Measurements from ENCODE around the gene OBSL1. TPM values are rescaled to one million over a fixed set of nuclear protein-coding genes. Genes with fewer than 3 reads are reported as not detected.

OBSL1 gene
- total and polyA plus RNA-seq, 4 donors = 34.0 to 75.2 (median 64.0) TPM

DNA sequence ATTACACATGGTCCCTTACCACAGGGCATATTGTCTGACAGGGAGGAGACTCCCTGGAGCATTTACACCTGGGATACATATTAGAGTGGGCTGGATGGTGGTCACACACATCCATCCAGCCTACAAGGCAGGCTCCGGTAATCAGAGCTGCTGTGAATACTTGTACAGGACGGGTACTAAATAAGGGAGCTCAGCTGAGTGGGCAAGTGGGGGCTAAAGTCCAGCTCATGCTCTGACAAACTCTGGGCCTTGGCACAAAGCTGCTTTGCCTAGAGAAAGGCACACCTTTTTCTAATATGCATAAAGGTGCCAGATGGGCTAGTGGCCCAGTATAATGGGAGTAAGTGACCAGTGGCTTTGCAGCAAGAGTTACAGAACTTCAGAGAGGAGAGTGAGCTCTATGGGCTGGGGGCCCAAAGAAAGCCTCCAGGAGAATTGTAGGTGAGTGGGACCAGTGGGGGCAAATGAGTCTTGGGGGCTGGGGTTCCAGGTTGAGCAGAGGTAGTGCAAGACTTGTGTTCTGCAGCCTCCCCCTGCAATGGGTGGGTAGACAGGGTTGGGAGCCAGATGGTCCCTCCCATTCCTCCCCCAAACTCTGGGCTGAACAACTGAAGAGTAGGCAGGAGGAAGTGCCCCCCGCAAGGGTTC is 25.9 kb downstream of the OBSL1 start:
- TF ChIP-seq, protein P1, sequence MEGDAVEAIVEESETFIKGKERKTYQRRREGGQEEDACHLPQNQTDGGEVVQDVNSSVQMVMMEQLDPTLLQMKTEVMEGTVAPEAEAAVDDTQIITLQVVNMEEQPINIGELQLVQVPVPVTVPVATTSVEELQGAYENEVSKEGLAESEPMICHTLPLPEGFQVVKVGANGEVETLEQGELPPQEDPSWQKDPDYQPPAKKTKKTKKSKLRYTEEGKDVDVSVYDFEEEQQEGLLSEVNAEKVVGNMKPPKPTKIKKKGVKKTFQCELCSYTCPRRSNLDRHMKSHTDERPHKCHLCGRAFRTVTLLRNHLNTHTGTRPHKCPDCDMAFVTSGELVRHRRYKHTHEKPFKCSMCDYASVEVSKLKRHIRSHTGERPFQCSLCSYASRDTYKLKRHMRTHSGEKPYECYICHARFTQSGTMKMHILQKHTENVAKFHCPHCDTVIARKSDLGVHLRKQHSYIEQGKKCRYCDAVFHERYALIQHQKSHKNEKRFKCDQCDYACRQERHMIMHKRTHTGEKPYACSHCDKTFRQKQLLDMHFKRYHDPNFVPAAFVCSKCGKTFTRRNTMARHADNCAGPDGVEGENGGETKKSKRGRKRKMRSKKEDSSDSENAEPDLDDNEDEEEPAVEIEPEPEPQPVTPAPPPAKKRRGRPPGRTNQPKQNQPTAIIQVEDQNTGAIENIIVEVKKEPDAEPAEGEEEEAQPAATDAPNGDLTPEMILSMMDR (IDR thresholded peaks at IDR 0.05; ENCODE audit: control extremely low read depth, extremely low read depth) = no peak
- 86 to 88% methylated on average over 3 of the region's 3 CpGs for WGBS, 2 donors
- Histone ChIP-seq H3K27me3 (ENCODE audit: control insufficient read depth in 3 of 3, insufficient read depth in 3 of 3, low read length in 2 of 3) (no peaks in the 10 kb centered on the region), H3K4me3 (no peak overlapping the region), H3K9me3 (ENCODE audit: control insufficient read depth in 4 of 4, insufficient read depth in 3 of 4, low read length in 3 of 4) (no peaks in the 10 kb centered on the region), H3K9ac (ENCODE audit: insufficient read depth in 1 of 2, low read length in 2 of 2) (no peak overlapping the region), H3K4me1 (ENCODE audit: control insufficient read depth in 5 of 5, insufficient read depth in 5 of 5, low read length in 5 of 5) (peaks cover 0 to 27% (median 6%) of the 10 kb centered on the region in 5 donors), H3K36me3 (ENCODE audit: control insufficient read depth in 4 of 4, insufficient read depth in 4 of 4, low read length in 4 of 4) (peaks cover 0 to 12% (median 7%) of the 10 kb centered on the region in 4 donors), H3K27ac (ENCODE audit: low read depth in 1 of 2, low read length in 1 of 2) (no peak overlapping the region)
- DNase-seq (no peak), ATAC-seq (ENCODE audit: insufficient read depth, low FRiP score) (no peak)

DNA sequence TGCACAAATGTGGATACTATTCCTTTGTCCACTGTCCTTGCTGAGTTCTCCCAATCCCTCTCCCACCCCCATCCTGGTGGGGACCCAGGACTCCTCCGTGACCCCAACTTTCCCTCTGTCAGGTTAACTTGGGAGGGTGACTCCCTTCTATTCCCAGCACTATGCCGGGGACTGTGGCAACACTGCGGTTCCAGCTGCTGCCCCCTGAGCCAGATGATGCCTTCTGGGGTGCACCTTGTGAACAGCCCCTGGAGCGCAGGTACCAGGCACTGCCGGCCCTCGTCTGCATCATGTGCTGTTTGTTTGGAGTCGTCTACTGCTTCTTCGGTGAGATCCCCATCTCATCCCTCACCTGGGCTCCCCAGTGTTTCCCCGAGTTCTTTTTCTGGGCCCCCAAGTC is 26.8 kb downstream of the OBSL1 start:
- Histone ChIP-seq H3K27ac (ENCODE audit: low read depth in 1 of 2, low read length in 1 of 2) (no peak overlapping the region), H3K4me1 (ENCODE audit: control insufficient read depth in 5 of 5, insufficient read depth in 5 of 5, low read length in 5 of 5) (peaks cover 0 to 27% (median 6%) of the 10 kb centered on the region in 5 donors), H3K4me3 (no peak overlapping the region), H3K36me3 (ENCODE audit: control insufficient read depth in 4 of 4, insufficient read depth in 4 of 4, low read length in 4 of 4) (peaks cover 0 to 12% (median 10%) of the 10 kb centered on the region in 4 donors), H3K9ac (ENCODE audit: insufficient read depth in 1 of 2, low read length in 2 of 2) (peak overlapping the region; percentile 26 to 59), H3K9me3 (ENCODE audit: control insufficient read depth in 4 of 4, insufficient read depth in 3 of 4, low read length in 3 of 4) (no peaks in the 10 kb centered on the region), H3K27me3 (ENCODE audit: control insufficient read depth in 3 of 3, insufficient read depth in 3 of 3, low read length in 2 of 3) (no peaks in the 10 kb centered on the region)
- WGBS, 2 donors = 43 to 50% methylated on average over 9 of the region's 9 CpGs
- no peak for ATAC-seq (ENCODE audit: insufficient read depth, low FRiP score)
- TF ChIP-seq, protein P1 (IDR thresholded peaks at IDR 0.05; ENCODE audit: control extremely low read depth, extremely low read depth) = no peak
- DNase-seq = no peak

DNA sequence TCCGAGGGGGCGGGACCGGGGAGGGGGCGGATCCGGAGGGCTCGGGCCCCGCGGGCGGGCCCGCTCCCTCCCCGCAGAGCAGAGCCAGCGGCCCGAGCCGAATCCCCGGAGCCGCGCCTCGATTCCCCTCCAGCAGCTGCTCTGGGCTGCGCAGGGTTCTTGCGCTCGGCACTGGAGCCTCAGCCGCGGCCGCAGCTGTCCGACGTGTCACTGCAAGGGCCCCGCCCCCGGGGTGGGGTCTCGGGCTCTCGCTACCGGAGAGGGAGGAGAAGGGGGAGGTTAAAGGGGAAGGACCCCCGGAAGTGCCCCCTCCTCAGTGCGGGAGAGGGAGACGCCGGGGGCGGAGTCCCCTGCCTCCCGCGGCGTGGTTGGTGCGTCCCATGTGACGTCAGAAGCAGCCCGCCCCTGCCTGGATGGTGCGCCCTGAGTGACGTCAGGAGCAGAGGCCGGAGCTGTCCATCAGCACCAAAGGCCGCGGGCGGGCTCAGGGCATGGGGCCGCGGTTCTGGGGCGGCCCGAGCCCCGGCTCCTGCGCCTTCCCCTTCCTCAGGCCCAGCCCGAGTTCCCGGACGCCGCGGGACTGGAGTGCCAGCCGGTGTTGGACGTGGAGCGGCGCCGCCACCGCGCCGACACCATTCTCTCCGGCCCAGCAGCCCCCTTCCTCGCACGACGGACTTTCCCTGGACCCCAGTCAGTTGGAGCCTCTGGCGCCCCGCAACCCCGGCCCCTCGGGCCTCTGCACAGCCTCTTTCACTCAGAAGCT is 27.6 kb downstream of the OBSL1 start, which contains the start of the genes CHPF and TMEM198:
TSS of gene CHPF (minus strand) at position 214 of the 763 bp plus-strand sequence. CDS start 271 bp downstream, outside the sequence.
TSS of gene TMEM198 (plus strand) at position 433 of the 763 bp plus-strand sequence. CDS start 700 bp downstream, outside the sequence.
- peak; percentile 99 to 100 (median 99) for DNase-seq
- Histone ChIP-seq H3K27ac (ENCODE audit: low read depth in 1 of 2, low read length in 1 of 2) (peak within 1 kb of the TSS; percentile 88 to 96), H3K4me1 (ENCODE audit: control insufficient read depth in 5 of 5, insufficient read depth in 5 of 5, low read length in 5 of 5) (peaks cover 0 to 33% (median 8%) of the 10 kb centered on the region in 5 donors), H3K27me3 (ENCODE audit: control insufficient read depth in 3 of 3, insufficient read depth in 3 of 3, low read length in 2 of 3) (no peaks in the 10 kb centered on the region), H3K36me3 (ENCODE audit: control insufficient read depth in 4 of 4, insufficient read depth in 4 of 4, low read length in 4 of 4) (peaks cover 3 to 14% (median 12%) of the 10 kb centered on the region in 4 donors), H3K9ac (ENCODE audit: insufficient read depth in 1 of 2, low read length in 2 of 2) (peak within 1 kb of the TSS; percentile 26 to 73), H3K4me3 (peak within 1 kb of the TSS; percentile 63), H3K9me3 (ENCODE audit: control insufficient read depth in 4 of 4, insufficient read depth in 3 of 4, low read length in 3 of 4) (no peaks in the 10 kb centered on the region)
- ATAC-seq (ENCODE audit: insufficient read depth, low FRiP score) = peak; percentile 83
- TF ChIP-seq, protein P1 (IDR thresholded peaks at IDR 0.05; ENCODE audit: control extremely low read depth, extremely low read depth) = no peak
- WGBS, 2 donors = 1% methylated on average over 57 to 75 of the region's 75 CpGs

Data from lung (tissue), 12 donors.